ENCODE data around the gene TIMP4. TPM values are rescaled to one million over a fixed set of nuclear protein-coding genes. Genes with fewer than 3 reads are reported as not detected.
A peak's percentile ranks its signal among the peaks of the same experiment; 100 is the strongest.

The TIMP4 gene
- total RNA-seq (not detected in 2 replicates), polyA plus RNA-seq (not detected in 2 replicates), polyA minus RNA-seq (not detected in 2 replicates)
- total RNA-seq (2013) = not detected

- Histone ChIP-seq H3K4me2 (replicated peaks; ENCODE audit: low read depth, low read length, poor library complexity, severe bottlenecking) (no peak within 1 kb of the TSS), H3K27ac (ENCODE audit: low read length in 2 of 2) (no peak within 1 kb of the TSS), H3K4me1 (ENCODE audit: control insufficient read depth in 2 of 2, insufficient read depth in 2 of 2, low read length in 2 of 2) (no peaks in the 10 kb centered on the region), H3K27me3 (replicated peaks in 1 of 4; ENCODE audit: control extremely low read depth in 1 of 4, control insufficient read depth in 3 of 4, insufficient read depth in 4 of 4, low read length in 3 of 4) (peaks cover 0 to 27% (median 4%) of the 10 kb centered on the region in 4 experiments), H3K36me3 (replicated peaks in 1 of 2; ENCODE audit: control extremely low read depth in 1 of 2, control insufficient read depth in 1 of 2, extremely low read depth in 1 of 2, insufficient read depth in 2 of 2, low read length in 1 of 2) (no peaks in the 10 kb centered on the region), H3K4me3 (ENCODE audit: control extremely low read depth in 1 of 5, extremely low read depth in 1 of 5, insufficient read depth in 1 of 5, low read depth in 2 of 5, low read length in 4 of 5) (no peak within 1 kb of the TSS), H3K9ac (ENCODE audit: low read length) (no peak within 1 kb of the TSS), H2AFZ (ENCODE audit: insufficient read depth, low read depth, low read length, poor library complexity, severe bottlenecking) (peak within 1 kb of the TSS; percentile 10), H4K20me1 (ENCODE audit: control insufficient read depth, insufficient read depth, low read length, poor library complexity, severe bottlenecking) (no peaks in the 10 kb centered on the region), H3K79me2 (ENCODE audit: control insufficient read depth, insufficient read depth, low read length) (no peaks in the 10 kb centered on the region), H3K9me3 (ENCODE audit: control extremely low read depth in 1 of 3, control insufficient read depth in 2 of 3, insufficient read depth in 1 of 3, low read length in 2 of 3) (no peaks in the 10 kb centered on the region)
- TF ChIP-seq CTCF (IDR thresholded peaks at IDR 0.05) = no peak
- TF ChIP-seq EZH2 (IDR thresholded peaks at IDR 0.05; ENCODE audit: borderline replicate concordance, insufficient read depth, low read depth, low read length, poor library complexity, severe bottlenecking) = no peak
- Mint-ChIP-seq H3K27ac (no peak within 1 kb of the TSS), H3K9me3 (ENCODE audit: insufficient read depth) (no peaks in the 10 kb centered on the region), H3K4me3 (no peak within 1 kb of the TSS), H3K27me3 (peaks cover 53% of the 10 kb centered on the region), H3K4me1 (peaks cover 1% of the 10 kb centered on the region)
- DNase-seq (no peak), ATAC-seq (ENCODE audit: low read depth) (no peak)
- WGBS (ENCODE audit: insufficient coverage) = 27% methylated on average over 32 of the region's 34 CpGs
- intact Hi-C loops (cut with micrococcal nuclease) = no loop called here
- POLR2A ChIA-PET = no interaction called here
- CTCF ChIA-PET = no interaction called here
Observed at GRCh38 chr3:12158387-12159226, at the start of gene TIMP4. TIMP4 (minus strand) TSS chr3:12158912; CDS start chr3:12158840, 72 bp downstream.

GRCh38 chr3:12205171-12205570, 46.5 kb upstream of the TIMP4 start:
- intact Hi-C loops (cut with micrococcal nuclease) = no loop called here
- CTCF ChIA-PET = no interaction called here
- TF ChIP-seq EZH2 (IDR thresholded peaks at IDR 0.05; ENCODE audit: borderline replicate concordance, insufficient read depth, low read depth, low read length, poor library complexity, severe bottlenecking) (no peak), CTCF (IDR thresholded peaks at IDR 0.05) (no peak)

More at GRCh38 chr3:12205171-12205570, 46.5 kb upstream of the TIMP4 start:
- Mint-ChIP-seq H3K9me3 (ENCODE audit: insufficient read depth) (no peaks in the 10 kb centered on the region), H3K4me3 (no peak overlapping the region), H3K27ac (no peak overlapping the region), H3K4me1 (no peaks in the 10 kb centered on the region), H3K27me3 (peaks cover 19% of the 10 kb centered on the region)
- no peak for DNase-seq
- H4K20me1 ChIP-seq (ENCODE audit: control insufficient read depth, insufficient read depth, low read length, poor library complexity, severe bottlenecking) = no peaks in the 10 kb centered on the region
- peaks cover 0 to 3% (median 2%) of the 10 kb centered on the region in 3 donors for H3K9me3 ChIP-seq (ENCODE audit: control extremely low read depth in 1 of 3, control insufficient read depth in 2 of 3, insufficient read depth in 1 of 3, low read length in 2 of 3)
- H3K27me3 ChIP-seq (replicated peaks in 1 of 4; ENCODE audit: control extremely low read depth in 1 of 4, control insufficient read depth in 3 of 4, insufficient read depth in 4 of 4, low read length in 3 of 4) = peaks cover 0 to 3% (median 0%) of the 10 kb centered on the region in 4 experiments
- ATAC-seq (ENCODE audit: low read depth) = no peak
- H3K79me2 ChIP-seq (ENCODE audit: control insufficient read depth, insufficient read depth, low read length) = no peaks in the 10 kb centered on the region
- H3K4me3 ChIP-seq (ENCODE audit: control extremely low read depth in 1 of 5, extremely low read depth in 1 of 5, insufficient read depth in 1 of 5, low read depth in 2 of 5, low read length in 4 of 5) = no peak overlapping the region
- no peak overlapping the region for H3K9ac ChIP-seq (ENCODE audit: low read length)
- H3K36me3 ChIP-seq (replicated peaks in 1 of 2; ENCODE audit: control extremely low read depth in 1 of 2, control insufficient read depth in 1 of 2, extremely low read depth in 1 of 2, insufficient read depth in 2 of 2, low read length in 1 of 2) = no peaks in the 10 kb centered on the region
- H3K4me1 ChIP-seq (ENCODE audit: control insufficient read depth in 2 of 2, insufficient read depth in 2 of 2, low read length in 2 of 2) = no peaks in the 10 kb centered on the region
- POLR2A ChIA-PET = no interaction called here
- H3K27ac ChIP-seq (ENCODE audit: low read length in 2 of 2) = no peak overlapping the region
- no CpG with 5 or more reads among the region's 4 CpGs for WGBS (ENCODE audit: insufficient coverage)
- H2AFZ ChIP-seq (ENCODE audit: insufficient read depth, low read depth, low read length, poor library complexity, severe bottlenecking) = no peak overlapping the region
- no peak overlapping the region for H3K4me2 ChIP-seq (replicated peaks; ENCODE audit: low read depth, low read length, poor library complexity, severe bottlenecking)
